Stimulated activated naive CD8-positive, alpha-beta T cell treated with anti-CD3 and anti-CD28 coated beads, Interleukin-15, amount 100 ng/mL, for 72 hours (primary cell): ENCODE measurements around the gene NPR3.

Experiments
- ATAC-seq: fragments of 150-1000 bp; cut with Tn5 transposase; 2 replicates; pipeline ENCODE4 v1.10.0; 2021; ENCODE audit warnings: mild to moderate bottlenecking, moderate library complexity
- DNase-seq, 2 donors: peaks; one replicate each; pipeline ENCODE4 v3.0.0; 2021 to 2022
- H3K27ac Mint-ChIP-seq, 2 donors: one replicate each; pipeline ENCODE4 v1.8.0; 2022; ENCODE audit warnings: mild to moderate bottlenecking in 2 of 2, mixed read lengths in 2 of 2, moderate library complexity in 2 of 2
- H3K27me3 Mint-ChIP-seq: one replicate; pipeline ENCODE4 v1.8.0; 2022; ENCODE audit warnings: mixed read lengths
- H3K4me1 Mint-ChIP-seq: one replicate; pipeline ENCODE4 v1.8.0; 2022; ENCODE audit warnings: mild to moderate bottlenecking, mixed read lengths
- H3K4me3 Mint-ChIP-seq, 2 donors: one replicate each; pipeline ENCODE4 v1.8.0; 2022; ENCODE audit warnings: mild to moderate bottlenecking in 2 of 2, mixed read lengths in 2 of 2, moderate library complexity in 1 of 2
- H3K9me3 Mint-ChIP-seq, 2 donors: one replicate each; pipeline ENCODE4 v1.8.0; 2022; ENCODE audit warnings: mixed read lengths in 2 of 2

NPR3 gene

DNA sequence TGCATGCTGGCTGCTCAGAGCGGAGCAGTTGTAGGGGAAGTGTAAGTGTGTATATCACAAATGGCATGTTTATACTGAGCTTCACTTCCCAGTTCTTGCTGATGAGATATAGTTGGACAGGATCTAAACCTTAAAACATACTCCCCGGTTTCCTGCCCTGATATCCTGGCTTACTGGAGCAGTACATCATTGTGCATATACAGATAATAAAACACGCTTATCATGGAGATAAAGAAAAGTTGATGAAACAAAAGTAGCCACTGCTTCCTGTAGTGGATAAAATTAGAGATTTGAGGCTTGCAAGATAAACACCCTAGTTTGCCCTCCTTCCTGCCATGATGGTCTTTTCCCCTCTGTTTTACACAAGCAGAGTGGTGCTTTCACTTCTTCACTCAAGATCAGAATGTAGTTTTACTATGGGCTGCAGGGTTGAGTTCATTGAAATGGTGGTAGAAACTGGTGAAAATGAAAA, 15.0 kb downstream of the NPR3 start:
- Mint-ChIP-seq H3K4me3 (no peak overlapping the region), H3K9me3 (peaks cover 0 to 8% of the 10 kb centered on the region in 2 donors), H3K4me1 (peaks cover 7% of the 10 kb centered on the region), H3K27ac (no peak overlapping the region), H3K27me3 (peaks cover 7% of the 10 kb centered on the region)
- ATAC-seq (no peak), DNase-seq (no peak)

DNA sequence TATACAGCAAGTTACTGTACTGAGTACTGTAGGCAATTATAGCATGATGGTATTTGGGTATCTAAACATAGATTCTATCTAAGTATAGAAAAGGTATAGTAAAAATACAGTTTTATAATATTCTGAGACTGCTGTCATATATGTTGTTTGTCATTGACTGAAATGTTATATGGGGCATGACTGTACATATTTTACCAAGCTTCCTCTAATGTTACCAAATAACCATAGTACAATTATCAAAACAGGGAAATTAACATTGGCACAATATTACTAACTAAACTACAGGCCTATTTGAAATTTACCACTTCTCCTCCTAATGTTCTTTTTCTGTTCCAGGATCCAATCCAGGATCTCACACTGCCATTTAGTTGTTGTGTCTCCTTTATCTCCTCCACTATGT, 18.5 kb downstream of the NPR3 start:
- no peaks in the 10 kb centered on the region for H3K27me3 Mint-ChIP-seq
- H3K4me3 Mint-ChIP-seq: no peak overlapping the region
- ATAC-seq (no peak), DNase-seq (no peak)
- H3K4me1 Mint-ChIP-seq: peaks cover 7% of the 10 kb centered on the region
- no peaks in the 10 kb centered on the region for H3K9me3 Mint-ChIP-seq
- H3K27ac Mint-ChIP-seq: no peak overlapping the region

DNA sequence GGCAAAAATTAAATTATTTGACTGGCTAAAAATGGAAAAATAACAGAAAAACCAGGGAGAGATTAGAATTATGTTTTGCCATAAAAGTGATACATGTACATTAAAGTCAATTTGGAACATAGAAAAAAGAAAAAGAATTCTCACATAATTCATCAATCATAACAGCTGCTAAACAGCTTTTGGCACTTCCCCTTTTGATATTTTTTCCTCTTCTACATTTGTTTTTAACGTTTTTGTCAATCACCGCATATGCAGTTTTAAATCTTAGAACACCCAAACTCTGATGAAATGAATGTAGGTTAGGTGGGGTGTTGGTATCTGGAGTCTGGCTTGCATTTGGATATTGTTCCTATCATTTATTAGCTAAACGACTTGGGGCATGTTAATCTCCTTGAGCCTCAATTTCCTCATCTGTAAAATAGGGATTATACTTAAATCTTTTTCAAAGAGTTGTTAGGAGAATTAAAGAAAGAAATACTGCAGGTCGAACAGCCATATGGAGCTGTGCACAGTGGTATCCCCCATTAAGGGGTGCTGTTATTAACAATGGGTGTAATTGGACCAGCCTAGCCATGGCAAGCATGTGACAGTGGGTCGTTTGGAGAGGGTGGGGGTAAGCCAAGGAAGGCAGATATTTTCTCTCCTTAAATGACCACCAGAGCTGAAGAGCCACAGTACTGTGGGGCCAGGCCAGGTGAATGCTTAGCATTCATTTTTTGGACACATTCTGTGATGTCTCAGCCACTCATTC, 22.6 kb downstream of the NPR3 start:
- Mint-ChIP-seq H3K9me3 (no peaks in the 10 kb centered on the region), H3K27ac (no peak overlapping the region), H3K4me3 (no peak overlapping the region), H3K4me1 (no peaks in the 10 kb centered on the region), H3K27me3 (no peaks in the 10 kb centered on the region)
- peak; percentile 23 for ATAC-seq
- DNase-seq: no peak

DNA sequence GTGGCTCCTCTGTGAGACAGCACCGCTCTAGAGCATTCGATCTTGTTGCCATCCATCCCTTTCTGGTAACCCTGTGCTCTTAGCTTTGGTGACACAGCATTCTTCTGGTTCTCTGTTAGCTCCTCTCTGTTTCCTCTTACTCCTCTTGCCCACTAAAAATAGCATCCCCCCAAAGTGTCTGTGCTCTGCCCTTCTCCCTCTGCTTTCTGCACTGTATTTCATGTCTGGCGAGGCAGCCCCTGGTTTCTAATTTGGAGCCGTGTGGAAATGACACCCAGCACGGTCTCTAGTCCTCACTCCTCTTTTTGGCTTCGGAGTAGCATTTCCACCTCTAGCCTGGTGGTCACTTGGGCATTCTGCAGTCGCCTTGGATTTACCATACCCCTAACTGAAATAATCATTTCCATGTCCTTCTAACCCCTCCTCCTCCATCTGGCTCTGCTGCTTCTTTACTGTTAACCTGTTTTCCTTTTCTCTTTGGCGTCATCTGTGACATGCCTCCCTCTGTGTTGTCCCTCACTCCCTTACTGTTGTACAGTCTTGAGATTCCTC, 23.8 kb downstream of the NPR3 start:
- DNase-seq (no peak), ATAC-seq (peak; percentile 28)
- H3K4me3 Mint-ChIP-seq: no peak overlapping the region
- no peaks in the 10 kb centered on the region for H3K4me1 Mint-ChIP-seq
- no peaks in the 10 kb centered on the region for H3K9me3 Mint-ChIP-seq
- H3K27me3 Mint-ChIP-seq: no peaks in the 10 kb centered on the region
- peak overlapping the region in 1 of 2 donors; percentile 49 for H3K27ac Mint-ChIP-seq

DNA sequence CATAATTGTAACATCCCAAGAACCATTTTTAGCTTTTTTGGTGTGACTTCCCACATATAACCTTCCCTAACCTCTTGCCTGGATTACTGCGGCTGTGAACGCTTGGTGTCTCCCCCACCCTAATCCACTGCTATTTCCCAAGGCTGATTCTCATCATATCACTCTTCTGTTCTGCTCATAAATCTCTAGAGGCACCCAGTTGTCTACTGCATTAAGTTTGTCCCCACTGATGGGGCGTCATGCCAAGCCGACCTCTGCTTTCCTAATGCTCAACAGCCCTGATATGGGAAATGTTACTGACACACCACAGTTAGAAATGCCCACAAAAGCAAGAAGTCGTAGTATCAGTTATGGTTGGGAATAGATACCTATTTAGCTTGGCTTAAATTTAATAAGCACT, 24.4 kb downstream of the NPR3 start:
- Mint-ChIP-seq H3K27me3 (no peaks in the 10 kb centered on the region), H3K9me3 (no peaks in the 10 kb centered on the region), H3K4me1 (no peaks in the 10 kb centered on the region), H3K27ac (no peak overlapping the region), H3K4me3 (no peak overlapping the region)
- DNase-seq (no peak), ATAC-seq (no peak)

DNA sequence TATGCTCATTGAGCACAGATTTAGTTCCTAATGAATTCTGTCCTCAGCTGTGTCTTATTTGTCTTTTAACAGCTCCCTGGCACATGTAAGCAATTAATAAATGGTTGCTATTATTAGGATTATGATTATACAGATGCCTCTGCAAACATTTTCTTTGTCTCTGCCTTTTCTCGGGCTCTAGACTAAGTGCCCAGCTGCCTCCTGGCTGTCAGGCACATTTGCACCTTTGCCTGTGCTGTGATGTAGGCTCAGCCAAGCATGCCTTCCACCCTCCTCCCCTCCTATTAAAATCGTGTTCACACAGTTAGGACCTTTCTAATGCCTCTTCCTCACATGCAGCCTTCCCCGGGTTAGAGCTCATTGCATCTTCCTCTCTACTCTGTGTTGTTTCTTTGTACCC, 25.7 kb downstream of the NPR3 start:
- Mint-ChIP-seq H3K4me1 (no peaks in the 10 kb centered on the region), H3K4me3 (no peak overlapping the region), H3K9me3 (no peaks in the 10 kb centered on the region), H3K27me3 (no peaks in the 10 kb centered on the region), H3K27ac (no peak overlapping the region)
- DNase-seq (no peak), ATAC-seq (no peak)

DNA sequence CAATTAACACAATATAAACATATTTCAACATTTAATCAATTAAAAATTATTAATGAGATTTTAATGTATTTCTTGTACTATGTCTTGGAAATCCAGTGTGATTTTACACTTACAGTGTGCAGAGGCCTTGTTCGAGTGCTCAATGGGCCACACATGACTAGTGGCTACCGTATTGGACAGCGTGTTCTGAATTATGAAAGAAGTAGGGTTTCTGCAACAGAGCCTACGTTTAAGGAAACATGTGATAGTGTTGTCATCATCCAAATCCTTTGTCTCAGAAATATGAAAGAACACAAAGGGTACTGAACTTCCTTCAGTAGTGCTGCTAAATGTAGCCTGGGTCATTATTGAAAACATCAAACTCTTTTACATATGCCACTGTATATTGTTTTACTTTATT, 29.5 kb downstream of the NPR3 start:
- Mint-ChIP-seq H3K4me3 (no peak overlapping the region), H3K4me1 (no peaks in the 10 kb centered on the region), H3K27ac (no peak overlapping the region), H3K27me3 (no peaks in the 10 kb centered on the region), H3K9me3 (no peaks in the 10 kb centered on the region)
- DNase-seq: no peak
- no peak for ATAC-seq

DNA sequence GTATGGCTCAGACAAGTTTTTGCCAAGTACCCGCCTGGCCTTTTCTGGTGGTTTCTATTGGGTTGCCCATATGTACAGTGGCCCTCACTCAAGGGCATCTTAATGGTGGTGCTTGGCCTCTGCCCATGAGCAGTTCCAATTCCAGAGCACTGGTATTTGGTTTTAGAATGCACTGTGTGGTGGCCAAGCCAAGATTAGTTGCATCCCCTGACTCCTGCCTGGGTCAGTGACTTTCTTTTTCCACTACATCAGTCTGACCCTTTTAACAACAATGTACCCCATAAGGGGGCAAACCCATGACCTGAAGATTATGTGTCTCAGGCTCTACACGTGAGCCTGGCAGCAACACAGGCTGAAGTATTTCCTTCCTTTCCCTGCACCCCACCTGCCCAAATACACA, 34.2 kb downstream of the NPR3 start:
- Mint-ChIP-seq H3K27me3 (no peaks in the 10 kb centered on the region), H3K9me3 (peaks cover 6 to 14% of the 10 kb centered on the region in 2 donors), H3K4me1 (no peaks in the 10 kb centered on the region), H3K4me3 (no peak overlapping the region), H3K27ac (no peak overlapping the region)
- ATAC-seq (no peak), DNase-seq (no peak)

DNA sequence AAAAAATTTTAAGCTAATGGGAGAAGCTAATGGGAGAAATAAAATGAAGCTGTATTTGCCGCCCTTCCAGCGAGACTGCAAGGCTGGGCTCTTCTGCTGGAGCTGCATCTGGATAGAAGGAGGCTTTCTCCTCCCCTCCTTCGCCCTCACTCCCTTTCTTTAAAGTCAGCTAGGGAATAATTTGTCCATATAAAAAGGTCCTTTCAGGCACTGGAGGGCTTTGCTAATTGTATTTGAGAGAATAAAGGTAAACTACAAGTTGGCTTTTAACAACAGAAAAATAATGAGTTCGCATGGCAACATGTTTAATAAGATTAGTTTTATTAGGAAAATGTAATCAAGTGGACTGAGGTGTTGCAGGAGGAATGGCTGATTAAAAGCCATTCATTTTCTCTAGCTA, 41.3 kb downstream of the NPR3 start:
- no peak for DNase-seq
- Mint-ChIP-seq H3K27me3 (no peaks in the 10 kb centered on the region), H3K27ac (no peak overlapping the region), H3K4me3 (no peak overlapping the region), H3K4me1 (no peaks in the 10 kb centered on the region), H3K9me3 (peaks cover 6 to 12% of the 10 kb centered on the region in 2 donors)
- ATAC-seq: no peak

DNA sequence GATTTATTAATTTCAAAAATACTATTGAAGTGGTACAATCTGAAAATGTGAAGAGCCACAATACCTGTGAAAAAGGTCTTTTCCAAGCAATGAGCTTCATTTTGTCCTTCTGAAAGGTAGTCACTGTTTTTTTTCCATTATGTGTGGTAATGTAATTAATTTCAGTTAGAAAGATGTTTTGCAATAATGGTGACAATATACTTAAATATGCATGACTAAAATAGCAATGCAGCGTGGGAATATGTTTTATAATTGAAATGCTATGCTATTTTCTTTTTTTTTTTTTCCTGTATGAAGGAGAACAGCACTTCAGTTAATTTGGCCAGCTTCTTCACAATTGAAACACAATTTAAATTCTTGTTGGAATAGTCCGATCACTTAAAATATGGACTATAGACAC, 41.9 kb downstream of the NPR3 start:
- DNase-seq: no peak
- Mint-ChIP-seq H3K4me3 (no peak overlapping the region), H3K27me3 (no peaks in the 10 kb centered on the region)

DNA sequence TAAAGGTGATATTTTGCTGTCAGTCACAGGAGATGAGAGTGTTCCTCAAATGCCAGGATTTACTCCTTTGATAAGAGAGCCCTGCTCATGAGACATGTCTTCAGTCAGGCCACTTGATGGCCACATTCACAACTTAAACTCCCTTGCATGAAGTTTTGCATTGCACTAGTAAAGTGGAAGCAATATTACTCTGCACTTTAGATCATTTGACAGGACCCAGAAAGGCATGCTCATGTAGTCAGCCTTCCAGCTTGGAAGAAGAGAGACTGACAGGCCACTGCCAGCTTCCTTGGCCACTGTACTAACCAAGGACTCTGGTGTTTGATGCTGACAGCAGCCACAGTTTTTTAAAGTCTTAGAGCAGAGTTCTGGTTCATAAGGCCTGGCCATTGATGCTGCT, 42.6 kb downstream of the NPR3 start:
- DNase-seq: no peak
- Mint-ChIP-seq H3K4me3 (no peak overlapping the region), H3K27me3 (no peaks in the 10 kb centered on the region), H3K4me1 (no peaks in the 10 kb centered on the region), H3K27ac (no peak overlapping the region), H3K9me3 (peaks cover 0 to 7% of the 10 kb centered on the region in 2 donors)
- ATAC-seq: no peak

More for the DNA sequence above, 41.9 kb downstream of the NPR3 start:
- Mint-ChIP-seq H3K9me3 (peaks cover 5 to 6% of the 10 kb centered on the region in 2 donors), H3K4me1 (no peaks in the 10 kb centered on the region), H3K27ac (no peak overlapping the region)
- ATAC-seq: no peak

DNA sequence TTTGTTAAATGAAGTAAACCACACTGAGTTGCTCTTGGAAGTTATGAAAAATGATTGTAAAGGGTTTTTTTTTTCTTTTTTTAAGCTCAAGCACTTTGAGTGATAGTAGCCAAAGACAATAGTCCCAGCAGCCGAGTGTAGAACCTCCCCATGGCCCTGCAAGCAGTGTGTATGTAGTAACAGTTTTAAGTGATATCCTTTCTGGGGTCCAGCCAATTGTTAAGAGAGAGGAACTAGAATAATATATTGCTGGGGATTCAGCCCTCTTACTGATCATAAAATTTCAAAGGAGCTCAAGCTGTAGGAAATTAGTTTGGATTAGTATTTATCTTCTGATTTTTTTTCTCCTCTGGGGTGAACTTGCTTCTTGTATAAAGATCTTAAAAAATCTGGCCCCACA, 43.2 kb downstream of the NPR3 start:
- no peak for DNase-seq
- H3K27ac Mint-ChIP-seq: no peak overlapping the region
- H3K9me3 Mint-ChIP-seq: peaks cover 0 to 8% of the 10 kb centered on the region in 2 donors
- ATAC-seq: no peak
- no peak overlapping the region for H3K4me3 Mint-ChIP-seq
- H3K27me3 Mint-ChIP-seq: no peaks in the 10 kb centered on the region
- H3K4me1 Mint-ChIP-seq: no peaks in the 10 kb centered on the region

DNA sequence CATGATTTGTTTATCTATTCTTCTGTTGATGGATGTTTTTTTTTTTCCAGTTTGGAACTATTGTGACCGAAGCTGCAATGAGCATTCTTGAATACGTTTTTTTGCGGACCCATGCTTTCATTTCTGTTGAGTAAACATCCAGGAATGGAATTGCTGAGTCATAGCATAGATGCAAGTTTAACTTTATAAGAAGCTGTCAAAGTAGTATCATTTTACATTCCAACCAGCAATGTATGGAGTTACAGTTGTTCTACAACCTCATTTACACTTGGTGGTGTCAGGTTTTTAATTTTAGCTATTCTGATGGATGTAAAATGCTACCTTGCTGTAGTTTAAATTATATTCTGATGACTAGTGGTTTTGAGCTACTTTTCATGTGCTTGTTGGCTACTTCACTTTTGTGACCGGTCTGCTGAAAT, 49.0 kb downstream of the NPR3 start:
- H3K4me1 Mint-ChIP-seq: no peaks in the 10 kb centered on the region
- H3K4me3 Mint-ChIP-seq: no peak overlapping the region
- no peak for ATAC-seq
- no peaks in the 10 kb centered on the region for H3K27me3 Mint-ChIP-seq
- DNase-seq: no peak
- peak overlapping the region in 1 of 2 donors; percentile 72 for H3K27ac Mint-ChIP-seq
- peaks cover 0 to 12% of the 10 kb centered on the region in 2 donors for H3K9me3 Mint-ChIP-seq

DNA sequence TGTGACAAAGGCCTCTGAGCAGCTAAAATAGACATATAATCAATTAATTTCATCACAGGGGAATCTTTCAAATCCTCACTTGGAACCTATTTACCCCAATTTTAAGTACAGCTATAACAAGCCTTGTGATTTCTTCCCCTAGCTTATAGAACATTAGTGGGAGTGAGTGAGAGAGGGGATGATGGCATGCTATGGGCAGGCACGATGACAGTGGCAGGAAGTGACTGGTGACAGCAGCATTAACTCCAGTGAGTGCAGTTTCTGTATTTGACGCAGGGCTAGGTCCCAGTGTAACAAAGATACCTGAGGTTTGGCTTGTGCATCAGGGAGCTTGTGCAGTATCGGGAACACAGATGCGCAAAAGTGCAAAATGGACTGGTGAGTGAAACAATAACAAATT, 54.1 kb downstream of the NPR3 start:
- no peak for DNase-seq
- peaks cover 0 to 4% of the 10 kb centered on the region in 2 donors for H3K9me3 Mint-ChIP-seq
- H3K4me3 Mint-ChIP-seq: no peak overlapping the region
- H3K27me3 Mint-ChIP-seq: no peaks in the 10 kb centered on the region
- no peaks in the 10 kb centered on the region for H3K4me1 Mint-ChIP-seq
- H3K27ac Mint-ChIP-seq: no peak overlapping the region
- no peak for ATAC-seq

DNA sequence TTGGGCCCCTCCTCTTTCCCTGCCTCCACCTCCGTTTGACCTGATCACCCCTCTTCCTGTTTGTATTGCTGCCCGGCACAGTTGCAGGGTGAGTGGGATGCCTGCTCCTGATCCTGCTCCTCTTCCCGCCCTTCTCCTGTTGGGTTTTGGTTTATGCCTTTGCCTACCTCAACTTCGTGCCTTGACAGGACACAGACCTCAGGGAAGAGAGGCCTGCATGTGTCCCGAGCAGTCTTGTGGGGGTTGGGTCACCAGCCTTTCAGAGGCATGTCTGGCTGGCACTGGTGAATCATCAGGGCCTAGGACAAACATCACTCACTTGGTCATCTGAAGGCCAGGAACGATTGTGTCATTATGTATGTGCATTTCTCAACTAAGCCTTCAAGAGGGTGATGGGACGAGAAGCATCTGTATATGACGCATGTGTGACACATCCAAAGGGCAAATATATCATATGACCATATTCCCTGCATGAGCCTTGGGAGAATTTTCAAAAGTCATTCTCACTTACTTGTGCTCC, 56.9 kb downstream of the NPR3 start:
- H3K9me3 Mint-ChIP-seq: no peaks in the 10 kb centered on the region
- no peak for ATAC-seq
- H3K4me1 Mint-ChIP-seq: no peaks in the 10 kb centered on the region
- H3K4me3 Mint-ChIP-seq: no peak overlapping the region
- H3K27ac Mint-ChIP-seq: no peak overlapping the region
- no peak for DNase-seq
- no peaks in the 10 kb centered on the region for H3K27me3 Mint-ChIP-seq

DNA sequence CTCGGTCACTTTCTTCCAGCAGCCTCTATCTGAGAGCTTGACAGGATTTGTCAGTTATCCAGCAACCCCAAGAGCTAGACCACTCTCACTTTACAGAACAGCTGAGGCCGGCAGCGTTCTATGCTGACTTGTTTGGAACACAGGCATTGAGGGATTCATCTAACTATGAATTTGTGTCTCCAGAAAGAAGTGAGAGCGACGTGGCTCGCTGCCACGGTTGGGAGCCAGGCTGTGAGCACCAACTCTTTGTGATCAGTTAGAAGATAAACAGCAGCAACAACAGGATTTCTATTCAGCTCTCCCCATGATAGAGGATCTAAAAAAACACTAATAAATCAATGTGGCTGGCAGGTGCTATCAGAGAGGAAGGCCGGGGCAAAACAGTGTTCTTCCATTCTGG, 58.6 kb downstream of the NPR3 start:
- DNase-seq (no peak), ATAC-seq (no peak)
- peaks cover 0 to 6% of the 10 kb centered on the region in 2 donors for H3K9me3 Mint-ChIP-seq
- no peaks in the 10 kb centered on the region for H3K4me1 Mint-ChIP-seq
- no peaks in the 10 kb centered on the region for H3K27me3 Mint-ChIP-seq
- H3K27ac Mint-ChIP-seq: no peak overlapping the region
- H3K4me3 Mint-ChIP-seq: no peak overlapping the region
